Nephron progenitor cell (in vitro differentiated cells): Measurements from ENCODE around the gene IFT80.

Experiments used
- DNase-seq: peaks from one replicate; pipeline ENCODE4 v3.0.0; 2021
- H3K27ac Mint-ChIP-seq: 2 replicates; pipeline ENCODE4 v1.8.0; 2021; ENCODE audit warnings: mild to moderate bottlenecking, moderate library complexity, mixed read lengths
- H3K27me3 Mint-ChIP-seq: 2 replicates; pipeline ENCODE4 v1.8.0; 2021; ENCODE audit warnings: mild to moderate bottlenecking, low read depth, mixed read lengths; ENCODE audit not compliant: poor library complexity
- H3K36me3 Mint-ChIP-seq: 2 replicates; pipeline ENCODE4 v1.8.0; 2021; ENCODE audit warnings: low read depth, mixed read lengths
- H3K4me1 Mint-ChIP-seq: 2 replicates; pipeline ENCODE4 v1.8.0; 2021; ENCODE audit warnings: mixed read lengths
- H3K4me3 Mint-ChIP-seq: 2 replicates; pipeline ENCODE4 v1.8.0; 2021; ENCODE audit warnings: mild to moderate bottlenecking, moderate library complexity, mixed read lengths
- H3K9me3 Mint-ChIP-seq: 2 replicates; pipeline ENCODE4 v1.8.0; 2021; ENCODE audit warnings: mild to moderate bottlenecking, moderate library complexity, mixed read lengths
- CTCF ChIP-seq: fragments of 200-600 bp; sonication (generic); IDR thresholded peaks from 2 replicates; pipeline ENCODE4 v1.5.0; 2021; ENCODE audit warnings: antibody characterized with exemption

The IFT80 gene

GRCh38 chr3:160210799-160211221 is 188.2 kb downstream of the IFT80 start:
- peaks cover 6% of the 10 kb centered on the region for H3K4me1 Mint-ChIP-seq
- peaks cover 4% of the 10 kb centered on the region for H3K27me3 Mint-ChIP-seq
- DNase-seq, result no peak
- no peaks in the 10 kb centered on the region for H3K9me3 Mint-ChIP-seq
- H3K36me3 Mint-ChIP-seq, result no peaks in the 10 kb centered on the region
- peak overlapping the region; percentile 11 for H3K27ac Mint-ChIP-seq
- no peak overlapping the region for H3K4me3 Mint-ChIP-seq
- no peak for TF ChIP-seq CTCF

GRCh38 chr3:160210341-160210740 is 188.7 kb downstream of the IFT80 start:
- H3K4me1 Mint-ChIP-seq, result peaks cover 6% of the 10 kb centered on the region
- H3K36me3 Mint-ChIP-seq, result no peaks in the 10 kb centered on the region
- no peak for TF ChIP-seq CTCF
- peak overlapping the region; percentile 11 for H3K27ac Mint-ChIP-seq
- H3K27me3 Mint-ChIP-seq, result peaks cover 4% of the 10 kb centered on the region
- no peak for DNase-seq
- no peaks in the 10 kb centered on the region for H3K9me3 Mint-ChIP-seq
- H3K4me3 Mint-ChIP-seq, result no peak overlapping the region
